NCI-H2196 treated with DMSO at 0.1 percent for 48 hours (cell line): Measurements from ENCODE around the gene DUSP12.
"Not testable (repeated sequence)": the region's sequence is repeated elsewhere in the genome, so short reads cannot be mapped to it uniquely, and the experiment has no call there.

Experiments
- DNase-seq: peaks from one replicate; lab custom pipeline; 2025; ENCODE audit not compliant: unreplicated experiment; lab: John Stamatoyannopoulos, UW

Gene DUSP12, protein sequence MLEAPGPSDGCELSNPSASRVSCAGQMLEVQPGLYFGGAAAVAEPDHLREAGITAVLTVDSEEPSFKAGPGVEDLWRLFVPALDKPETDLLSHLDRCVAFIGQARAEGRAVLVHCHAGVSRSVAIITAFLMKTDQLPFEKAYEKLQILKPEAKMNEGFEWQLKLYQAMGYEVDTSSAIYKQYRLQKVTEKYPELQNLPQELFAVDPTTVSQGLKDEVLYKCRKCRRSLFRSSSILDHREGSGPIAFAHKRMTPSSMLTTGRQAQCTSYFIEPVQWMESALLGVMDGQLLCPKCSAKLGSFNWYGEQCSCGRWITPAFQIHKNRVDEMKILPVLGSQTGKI

DNA sequence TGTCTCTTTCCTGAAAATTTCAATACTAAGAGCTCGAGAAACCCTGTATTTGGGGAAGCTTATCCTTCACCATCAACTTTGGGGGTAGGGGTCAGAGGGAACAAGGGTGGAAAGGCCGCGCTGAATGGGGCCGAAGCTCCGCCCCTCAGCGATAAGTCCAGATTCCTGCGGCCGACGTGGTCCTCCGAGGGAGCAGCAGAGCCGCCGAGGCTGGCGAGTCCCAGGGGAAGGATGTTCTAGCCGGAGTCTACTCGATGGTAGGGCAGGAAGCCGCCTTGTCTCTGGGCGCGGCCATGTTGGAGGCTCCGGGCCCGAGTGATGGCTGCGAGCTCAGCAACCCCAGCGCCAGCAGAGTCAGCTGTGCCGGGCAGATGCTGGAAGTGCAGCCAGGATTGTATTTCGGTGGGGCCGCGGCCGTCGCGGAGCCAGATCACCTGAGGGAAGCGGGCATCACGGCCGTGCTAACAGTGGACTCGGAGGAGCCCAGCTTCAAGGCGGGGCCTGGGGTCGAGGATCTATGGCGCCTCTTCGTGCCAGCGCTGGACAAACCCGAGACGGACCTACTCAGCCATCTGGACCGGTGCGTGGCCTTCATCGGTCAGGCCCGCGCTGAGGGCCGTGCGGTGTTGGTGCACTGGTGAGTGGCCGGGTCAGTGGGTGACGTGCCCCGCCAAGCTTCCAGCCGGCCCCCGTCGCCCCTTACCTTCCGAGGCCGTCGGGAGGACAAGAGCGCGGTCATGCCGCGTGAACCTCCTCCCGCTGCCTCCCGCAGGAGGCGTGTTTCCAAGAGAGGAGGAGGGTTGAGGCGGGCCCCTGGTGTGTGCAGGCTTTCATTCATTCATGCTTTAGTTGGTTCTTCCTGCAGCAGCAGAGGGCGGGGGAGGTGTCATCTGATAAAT is at the start of gene DUSP12:
TSS of gene DUSP12 (plus strand) at position 278 of the 899 bp plus-strand sequence. CDS start at position 294, 16 bp downstream.
- peak; percentile 96 for DNase-seq

DNA sequence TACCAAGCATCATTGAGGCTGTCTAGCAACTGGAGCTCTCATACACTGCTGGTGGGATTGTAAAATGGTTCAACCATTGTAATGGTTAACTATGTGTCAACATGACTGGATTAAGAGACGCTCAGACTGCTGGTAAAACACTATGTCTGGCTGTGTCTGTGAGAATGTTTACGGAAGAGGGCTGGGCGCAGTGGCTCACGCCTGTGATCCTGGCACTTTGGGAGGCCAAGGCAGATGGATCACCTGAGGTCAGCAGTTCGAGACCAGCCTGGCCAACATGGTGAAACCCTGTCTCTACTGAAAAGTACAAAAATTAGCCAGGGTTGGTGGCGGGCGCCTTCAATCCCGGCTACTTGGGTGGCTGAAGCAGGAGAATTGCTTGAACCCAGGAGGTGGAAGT is 47.3 kb upstream of the DUSP12 start:
- no peak for DNase-seq

DNA sequence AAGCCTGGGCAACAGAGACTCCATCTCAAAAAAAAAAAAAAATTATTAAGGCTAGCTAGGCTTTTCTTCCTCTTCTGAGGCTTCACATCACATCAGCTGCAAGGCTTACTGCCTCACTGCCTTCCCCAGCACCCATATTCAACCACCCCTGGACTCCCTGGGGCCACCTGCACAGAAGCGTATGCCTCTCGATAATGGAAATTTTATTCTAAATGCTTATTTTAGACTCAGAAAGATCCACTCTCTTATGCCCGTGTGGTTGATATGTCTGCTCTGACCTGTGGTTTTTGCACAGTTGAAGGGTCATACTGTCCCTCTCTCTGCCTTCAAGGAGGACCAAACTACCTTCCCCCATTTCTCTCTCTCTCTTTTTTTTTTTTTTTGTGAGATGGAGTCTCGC is 44.0 kb upstream of the DUSP12 start:
- DNase-seq: no peak

DNA sequence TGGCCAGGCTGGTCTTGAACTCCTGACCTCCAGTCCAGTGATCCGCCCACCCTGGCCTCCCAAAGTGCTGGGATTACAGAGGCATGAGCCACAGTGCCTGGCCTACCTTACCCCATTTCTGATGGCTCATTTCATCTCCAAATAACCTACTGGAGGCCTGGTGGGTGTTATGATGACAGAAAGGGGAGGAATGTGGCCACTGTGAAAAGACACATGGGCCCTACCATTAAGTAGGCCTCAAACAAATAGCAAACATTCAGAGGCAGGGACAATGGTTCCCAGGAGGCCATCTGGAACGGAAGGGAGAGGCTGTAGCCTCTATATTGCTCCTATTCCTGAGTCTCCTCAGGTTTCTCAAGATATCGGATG is 43.5 kb upstream of the DUSP12 start:
- DNase-seq: no peak

DNA sequence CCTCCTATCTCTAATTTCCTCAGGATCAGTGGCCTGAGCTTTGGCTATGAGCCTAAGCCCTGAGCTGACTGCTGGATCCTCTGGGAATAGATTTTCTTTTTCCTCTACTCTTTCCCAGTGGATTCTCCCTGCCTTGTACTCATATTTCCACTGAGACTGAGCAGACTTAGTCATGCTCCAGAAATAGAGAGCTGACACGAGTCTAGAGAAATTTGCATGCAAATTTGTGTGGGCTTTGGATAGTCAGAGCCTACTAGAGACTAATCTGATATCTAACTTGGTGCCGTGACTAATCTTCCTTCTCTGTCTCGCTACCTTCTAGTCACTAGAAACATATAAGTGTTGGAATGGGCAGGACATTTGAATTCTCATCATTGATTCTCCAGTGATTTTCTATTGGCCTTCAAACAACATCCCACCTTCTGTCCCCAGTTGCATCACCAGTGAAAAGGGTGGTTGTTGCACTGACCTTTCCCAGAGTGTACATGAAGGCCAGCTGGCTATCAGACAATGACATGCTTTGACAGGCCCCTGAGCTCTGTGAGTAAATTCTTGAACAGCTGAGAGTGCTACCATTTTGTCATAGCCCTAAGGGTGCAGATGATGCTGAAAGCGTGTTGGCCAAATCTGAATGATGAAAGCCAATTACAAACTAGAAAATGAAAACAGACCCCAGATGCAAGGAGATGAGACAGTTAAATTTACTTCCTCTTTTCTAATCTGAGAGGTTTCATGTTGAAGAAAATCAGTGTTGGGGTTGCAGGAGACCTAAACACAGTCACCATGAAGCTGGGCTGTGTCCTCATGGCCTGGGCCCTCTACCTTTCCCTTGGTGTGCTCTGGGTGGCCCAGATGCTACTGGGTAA is 42.9 kb upstream of the DUSP12 start, which contains the start of gene FCRLA:
TSS of gene FCRLA (plus strand) at position 748 of the 866 bp plus-strand sequence. CDS start at position 784, 36 bp downstream.
- DNase-seq: no peak

DNA sequence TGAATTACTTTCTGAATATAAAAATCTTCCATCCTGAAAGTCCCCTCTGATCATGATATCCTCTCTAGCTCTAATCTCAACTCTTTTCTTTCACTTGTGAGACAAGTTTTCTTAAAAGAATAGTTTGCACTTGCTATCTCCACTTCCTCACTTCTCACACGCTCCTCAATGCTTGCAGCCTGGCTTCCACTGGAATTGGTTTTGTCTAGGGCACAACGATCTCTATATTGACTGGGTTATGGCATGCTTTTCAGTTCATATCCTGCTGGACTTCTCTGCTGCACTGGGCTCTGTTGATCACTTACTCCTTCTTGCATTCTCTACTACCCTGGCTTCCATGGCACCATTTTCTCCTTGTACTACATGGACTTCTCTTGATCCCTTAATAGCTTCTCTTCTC is 42.1 kb upstream of the DUSP12 start:
- DNase-seq: no peak

DNA sequence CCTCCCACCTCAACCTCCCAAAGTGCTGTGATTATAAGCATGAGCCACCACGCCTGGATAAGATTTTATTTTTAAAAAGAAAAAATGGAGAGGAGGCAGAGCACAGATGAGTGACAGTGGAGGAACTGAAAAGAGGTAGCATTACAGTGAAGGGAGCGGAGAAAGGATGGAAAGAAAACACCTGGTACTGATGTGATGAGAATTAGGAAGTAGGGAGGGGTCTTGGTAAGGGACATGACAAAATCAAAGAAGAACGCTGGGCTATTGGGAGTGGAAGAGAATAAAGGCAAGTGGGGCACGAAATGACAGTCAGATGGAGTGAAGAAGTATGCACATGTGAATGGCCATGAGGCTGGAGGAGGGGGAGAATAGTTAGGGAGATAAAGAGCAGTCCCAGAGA is 40.2 kb upstream of the DUSP12 start:
- DNase-seq: no peak

DNA sequence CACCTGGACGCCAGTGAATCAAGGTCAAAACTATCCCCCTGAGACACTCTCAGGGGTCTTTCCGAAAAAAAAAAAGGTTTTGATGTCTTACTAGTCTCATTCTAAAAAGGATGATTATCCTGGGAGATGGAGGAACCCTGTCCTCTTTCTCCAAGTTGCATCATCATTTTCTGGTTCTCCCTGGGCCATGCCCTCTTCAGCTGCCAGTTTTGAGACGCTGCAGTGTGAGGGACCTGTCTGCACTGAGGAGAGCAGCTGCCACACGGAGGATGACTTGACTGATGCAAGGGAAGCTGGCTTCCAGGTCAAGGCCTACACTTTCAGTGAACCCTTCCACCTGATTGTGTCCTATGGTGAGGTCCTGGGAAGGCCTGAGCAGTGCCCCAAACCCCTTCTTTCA is 39.0 kb upstream of the DUSP12 start:
- DNase-seq: no peak

DNA sequence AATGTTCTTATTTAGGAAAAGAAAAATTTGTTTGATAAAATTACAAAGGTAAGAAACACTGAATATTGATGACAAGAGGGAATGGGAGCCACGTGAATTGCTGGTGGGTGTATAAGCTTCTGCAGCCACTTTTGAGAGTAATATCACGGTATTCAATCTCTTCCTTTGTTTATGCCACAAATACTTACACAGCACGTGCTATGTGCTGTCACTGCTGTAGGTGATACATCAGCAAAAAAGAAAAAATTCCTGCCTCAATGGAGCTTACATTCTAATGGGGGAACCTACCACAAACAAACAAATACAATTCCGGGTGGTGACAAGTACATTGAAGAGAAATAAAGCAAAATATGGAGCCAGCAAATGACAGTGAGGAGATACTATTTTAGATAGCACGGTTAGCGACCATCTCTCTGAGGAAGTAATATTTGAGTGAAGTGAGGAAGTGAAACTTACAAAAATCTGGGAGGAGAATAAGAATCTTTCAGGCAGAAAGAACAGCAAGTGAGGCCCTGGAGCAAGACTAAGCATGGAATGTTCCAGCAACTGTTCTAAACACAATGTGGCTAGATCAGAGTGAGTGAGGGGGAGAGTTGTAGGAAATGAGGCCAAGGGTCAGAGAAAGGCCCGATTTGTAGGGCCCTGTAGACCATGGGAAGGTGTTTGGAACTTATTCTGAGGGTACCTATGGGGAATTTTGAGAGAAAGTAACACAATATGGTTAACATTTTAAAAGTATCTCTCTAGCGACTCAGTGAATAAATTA is 30.8 kb upstream of the DUSP12 start:
- DNase-seq: no peak

DNA sequence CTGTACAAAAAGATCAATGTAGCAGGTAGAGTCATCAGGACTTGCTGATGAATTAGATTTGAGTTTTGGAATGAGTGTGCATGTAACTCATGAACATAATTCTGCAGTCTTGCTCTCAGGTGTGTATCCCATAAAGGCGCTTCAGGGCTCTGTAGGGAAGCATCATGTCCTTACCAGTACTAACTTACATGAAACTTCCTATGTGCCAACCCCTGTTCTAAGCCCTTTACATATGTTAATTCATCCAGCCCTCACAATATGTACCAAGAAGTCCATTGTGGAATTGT is 30.3 kb upstream of the DUSP12 start:
- DNase-seq: no peak

DNA sequence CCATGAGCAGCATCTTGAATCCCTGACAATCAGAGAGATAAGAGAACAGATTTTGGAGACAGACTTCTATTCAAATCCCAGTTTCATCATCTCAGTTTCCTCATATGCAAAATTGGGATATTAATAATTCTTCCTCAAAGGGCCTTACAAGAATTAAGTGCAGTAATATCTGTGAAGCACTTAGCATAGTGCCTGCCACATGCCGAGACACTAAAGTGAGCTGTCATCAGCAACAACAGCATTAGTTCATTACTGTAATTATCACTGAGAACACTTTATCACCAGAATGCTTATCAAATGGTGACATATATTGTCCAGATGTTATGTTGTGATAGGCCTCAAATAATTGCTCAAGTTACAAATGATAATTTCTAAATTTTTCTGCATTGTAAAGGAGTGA is 29.2 kb upstream of the DUSP12 start:
- DNase-seq: no peak

DNA sequence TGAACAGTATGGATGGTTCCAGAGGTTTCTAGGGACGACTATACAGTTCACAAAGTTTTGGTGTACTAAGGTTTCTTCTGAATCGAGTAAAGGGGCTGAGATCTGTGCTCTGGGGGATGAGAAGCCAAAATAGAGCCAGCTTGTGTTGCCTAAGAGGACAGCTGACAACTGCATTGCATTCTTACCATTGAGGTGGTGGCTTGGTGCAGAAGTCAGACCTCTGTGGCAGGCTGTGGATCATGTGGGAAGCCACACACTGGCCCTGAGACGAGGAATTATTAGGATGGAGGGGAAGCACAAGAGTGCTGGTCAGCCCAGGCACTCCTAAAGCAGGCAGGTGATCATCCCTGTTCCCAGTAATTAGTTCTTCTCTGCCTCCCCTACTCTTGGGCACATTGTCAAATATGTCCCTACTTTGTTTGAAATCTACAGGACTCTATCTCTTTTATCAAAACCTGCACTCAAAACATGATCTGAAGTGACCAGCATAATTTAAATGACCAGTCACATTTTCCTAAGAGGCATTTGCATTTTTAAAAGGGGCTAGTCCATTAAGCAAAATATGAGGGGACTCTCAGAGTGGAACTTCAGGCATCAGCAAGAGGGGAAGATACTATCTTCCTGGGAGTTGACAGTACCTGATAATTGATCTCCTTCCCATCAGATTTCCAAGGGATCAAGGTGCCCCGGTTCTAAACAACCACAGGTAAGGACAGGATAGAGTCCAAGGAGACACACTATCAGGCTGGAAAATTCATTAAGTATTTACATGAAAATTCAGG is 28.4 kb upstream of the DUSP12 start, which contains the start of gene FCRLB:
TSS of gene FCRLB (plus strand) at position 589 of the 782 bp plus-strand sequence. CDS start 1,129 bp downstream, outside the sequence.
- no peak for DNase-seq

DNA sequence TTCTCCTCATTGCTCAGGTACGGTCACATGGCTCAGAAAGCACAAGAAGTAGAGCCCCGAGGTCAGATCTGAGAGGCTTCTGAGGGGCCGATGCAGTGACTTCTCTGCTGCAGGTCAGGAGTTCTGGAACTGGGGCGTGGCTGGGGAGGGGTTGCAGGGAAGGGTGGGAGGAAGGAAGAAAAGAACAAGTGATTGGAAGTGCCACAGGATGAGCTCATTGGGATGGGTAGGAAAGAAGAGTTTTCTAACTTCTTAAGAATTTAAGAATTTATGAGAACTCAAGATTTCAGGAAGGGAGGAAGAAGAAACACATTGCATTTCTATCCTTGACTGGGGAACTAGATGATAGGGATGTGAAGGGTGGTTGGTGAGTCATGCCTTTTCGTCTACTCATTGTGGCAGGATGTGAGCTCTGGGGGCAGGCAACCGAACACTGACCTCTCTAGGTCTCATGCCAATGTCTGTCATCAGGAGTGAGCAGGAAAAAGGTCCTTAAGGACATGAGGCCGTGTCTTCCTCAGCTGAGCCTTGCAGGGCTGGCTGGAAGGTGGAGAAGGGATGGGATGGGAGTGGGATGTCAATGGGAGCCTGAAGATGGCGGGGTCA is 27.7 kb upstream of the DUSP12 start:
- no peak for DNase-seq

DNA sequence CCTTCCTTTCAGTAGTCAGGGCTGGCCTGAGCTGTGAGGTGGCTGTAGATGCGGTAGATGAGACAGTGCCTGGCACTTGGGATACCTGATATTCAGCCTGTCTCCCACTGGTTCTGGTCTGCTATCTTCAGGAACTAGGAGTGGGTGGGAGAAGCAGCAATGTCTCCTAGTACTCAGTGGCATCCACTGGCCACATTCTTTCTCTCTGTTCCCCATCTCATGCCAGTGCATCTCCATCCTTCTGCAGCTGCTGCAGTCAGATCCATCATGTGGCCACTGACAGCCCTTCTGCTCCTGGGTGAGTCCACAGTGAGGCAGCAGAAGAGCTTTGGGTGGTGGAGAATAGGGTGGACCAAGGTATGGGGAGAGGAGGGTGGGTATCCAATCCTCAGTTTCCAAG is 27.2 kb upstream of the DUSP12 start:
- DNase-seq: no peak

DNA sequence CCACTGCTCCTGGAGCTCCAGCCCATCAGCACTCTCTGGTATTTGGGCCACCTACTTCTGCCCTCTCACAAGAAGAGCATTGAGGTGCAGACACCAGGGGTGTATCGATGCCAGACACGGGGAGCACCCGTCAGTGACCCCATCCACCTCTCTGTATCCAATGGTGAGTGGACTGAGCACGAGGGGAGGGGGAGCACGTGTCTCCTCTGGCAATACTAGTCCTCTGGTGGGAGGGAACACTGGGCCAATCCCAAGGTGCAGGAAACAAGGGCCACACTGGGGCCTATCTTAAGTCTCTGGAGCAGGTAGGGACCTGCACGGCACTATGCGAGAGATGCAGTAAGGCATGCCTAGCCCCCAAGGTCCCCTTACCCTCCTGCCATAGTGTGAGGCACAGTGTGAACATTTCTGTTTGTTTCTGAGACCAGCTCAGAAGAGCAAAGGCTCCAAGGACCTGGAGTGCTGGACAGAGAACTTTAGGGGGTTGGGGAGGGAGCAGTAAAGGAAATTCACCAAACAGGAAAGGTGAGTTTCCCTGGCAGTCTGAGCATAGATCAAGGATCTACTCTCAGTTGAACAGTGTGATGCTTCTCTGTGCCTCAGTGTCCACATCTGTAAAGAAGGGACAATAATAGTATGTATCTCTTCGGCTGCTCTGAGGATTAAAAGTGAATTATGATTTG is 26.0 kb upstream of the DUSP12 start:
- DNase-seq: no peak

DNA sequence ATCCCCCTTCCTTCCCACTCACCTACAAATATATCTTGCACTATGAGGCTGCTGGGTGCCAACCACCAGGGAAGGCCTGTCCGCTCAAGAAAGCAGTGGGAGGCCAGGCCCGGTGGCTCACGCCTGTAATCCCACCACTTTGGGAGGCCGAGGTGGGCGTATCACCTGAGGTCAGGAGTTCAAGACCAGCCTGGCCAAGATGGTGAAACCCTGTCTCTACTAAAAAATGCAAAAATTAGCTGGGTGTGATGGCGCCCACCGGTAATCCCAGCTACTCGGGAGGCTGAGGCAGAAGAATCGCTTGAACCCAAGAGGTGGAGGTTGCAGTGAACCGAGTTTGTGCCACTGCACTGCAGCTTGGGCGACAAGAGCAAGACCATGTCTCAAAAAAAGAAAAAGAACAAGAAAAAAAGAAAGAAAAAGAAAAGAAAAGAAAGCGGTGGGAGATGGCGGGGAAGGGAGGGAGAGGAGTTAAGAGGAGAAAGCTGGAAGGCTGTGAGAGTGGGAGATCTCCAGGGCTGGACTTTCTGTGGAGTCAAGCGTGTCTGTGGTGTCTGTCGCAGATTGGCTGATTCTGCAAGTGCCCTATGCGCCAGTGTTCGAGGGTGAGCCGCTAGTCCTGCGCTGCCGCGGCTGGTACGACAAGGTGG is 24.2 kb upstream of the DUSP12 start:
- DNase-seq: not testable (repeated sequence)

DNA sequence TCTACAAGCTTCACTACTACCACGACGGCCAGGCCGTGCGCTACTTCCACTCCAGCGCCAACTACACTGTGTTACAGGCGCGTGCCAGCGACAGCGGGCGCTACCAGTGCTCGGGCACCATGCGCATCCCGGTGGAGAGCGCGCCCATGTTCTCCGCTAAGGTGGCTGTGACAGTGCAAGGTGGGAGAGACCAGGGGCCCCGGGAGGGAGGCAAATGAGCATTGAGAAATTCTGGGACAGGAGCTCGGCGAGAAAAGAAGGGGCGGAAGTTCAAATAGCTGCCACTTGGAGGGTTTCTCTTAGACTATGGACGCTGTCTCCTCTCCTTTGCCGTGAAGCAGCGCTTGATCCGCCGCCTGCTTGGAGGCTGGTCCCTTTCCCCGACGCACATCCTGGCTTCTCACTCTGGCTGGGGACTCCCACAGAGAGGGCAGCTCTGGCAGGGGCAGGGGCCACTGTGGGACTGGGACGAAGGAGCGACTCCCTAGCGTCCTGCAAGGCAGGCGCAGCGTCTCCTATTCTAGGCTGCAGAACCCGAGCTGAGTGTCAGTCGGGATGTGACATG is 23.6 kb upstream of the DUSP12 start:
- no peak for DNase-seq
